Spleen (tissue), 11 donors: ENCODE data around the gene CCND2. TPM values are rescaled to one million over a fixed set of nuclear protein-coding genes. Genes with fewer than 3 reads are reported as not detected.
A peak's percentile ranks its signal among the peaks of the same experiment; 100 is the strongest.

Experiments
- DNase-seq: peaks from one replicate; pipeline ENCODE4 v3.0.0-alpha.2; 2020
- H3K27ac ChIP-seq, 8 donors: fragments of 200-600 bp; sonication (generic) in 7 of 8; 1 replicate in 4 of 8; 2 replicates in 4 of 8; pipeline versions ENCODE4 v1.5.0 to v1.8.0; 2016 to 2021; ENCODE audit warnings: inconsistent platforms in 4 of 8, mild to moderate bottlenecking in 4 of 8, moderate library complexity in 1 of 8
- H3K27me3 ChIP-seq, 7 donors: fragments of 200-600 bp; sonication (generic) in 6 of 7; replicated peaks in 1 of 7; 1 replicate in 4 of 7; 2 replicates in 3 of 7; pipeline versions ENCODE4 v1.5.0 to v1.8.0; 2016 to 2021; ENCODE audit warnings: inconsistent platforms in 3 of 7, mild to moderate bottlenecking in 1 of 7
- H3K36me3 ChIP-seq, 6 donors: fragments of 200-600 bp; sonication (generic) in 5 of 6; 1 replicate in 4 of 6; 2 replicates in 2 of 6; pipeline versions ENCODE4 v1.5.0 to v1.8.0; 2016 to 2021; ENCODE audit warnings: inconsistent platforms in 2 of 6
- H3K4me1 ChIP-seq, 6 donors: fragments of 200-600 bp; sonication (generic) in 5 of 6; 1 replicate in 3 of 6; 2 replicates in 3 of 6; pipeline versions ENCODE4 v1.5.0 to v1.8.0; 2016 to 2021; ENCODE audit warnings: inconsistent platforms in 3 of 6
- H3K4me3 ChIP-seq, 8 donors: fragments of 200-600 bp; sonication (generic) in 7 of 8; 1 replicate in 4 of 8; 2 replicates in 4 of 8; pipeline versions ENCODE4 v1.5.0 to v1.8.0; 2016 to 2021; ENCODE audit warnings: inconsistent platforms in 4 of 8, mild to moderate bottlenecking in 4 of 8, moderate library complexity in 2 of 8
- H3K9me3 ChIP-seq, 8 donors: fragments of 200-600 bp; sonication (generic) in 7 of 8; 1 replicate in 4 of 8; 2 replicates in 4 of 8; pipeline versions ENCODE4 v1.5.0 to v1.8.0; 2016 to 2021; ENCODE audit warnings: inconsistent platforms in 4 of 8
- CTCF ChIP-seq, 11 experiments: fragments of 200-600 bp in 7 of 11; fragments of 450-650 bp in 4 of 11; sonication (generic) in 4 of 11; IDR thresholded peaks in 8 of 11; conservative IDR thresholded peaks in 3 of 11; 1 replicate in 7 of 11; 2 replicates in 4 of 11; pipeline versions ENCODE4 v1.4.0 to v1.8.0; 2016 to 2021; ENCODE audit warnings: antibody characterized with exemption in 11 of 11, inconsistent platforms in 4 of 11, mild to moderate bottlenecking in 1 of 11
- POLR2A ChIP-seq, 3 donors: fragments of 450-650 bp; IDR thresholded peaks; one replicate each; pipeline ENCODE4 v1.5.1; 2017; ENCODE audit warnings: antibody characterized with exemption in 3 of 3, mild to moderate bottlenecking in 1 of 3
- POLR2AphosphoS5 ChIP-seq, 3 donors: sonication (generic); formaldehyde crosslinking; IDR thresholded peaks; one replicate each; pipeline ENCODE4 v1.5.1; 2017; ENCODE audit warnings: antibody characterized with exemption in 3 of 3
- WGBS, 5 donors: extraction: QIAGEN DNeasy Blood & Tissue Kit in 3 of 5; methylation state at CpG; one replicate each; pipeline versions ENCODE4 v1.1.5 to v1.1.7; 2013 to 2018; 5-methylcytosine and 5-hydroxymethylcytosine counted together
- intact Hi-C: fragments of 100-400 bp; cut with DNase I; formaldehyde crosslinking; loops from one replicate; pipeline ENCODE4 v1.15.0; 2023; ENCODE audit warnings: low total_unique reads
- polyA plus RNA-seq, 3 donors: library from polyadenylated mRNA; stranded (reverse); fragments of 200-250 nt; gene quantifications; one replicate each; pipeline ENCODE4 v1.2.1, GENCODE V29; 2013
- total RNA-seq, 7 donors: library from RNA; depleted of rRNA in 3 of 7; stranded (reverse); fragments of >200 nt in 3 of 7; fragmentation: NEBNext Ultra II Directional in 4 of 7; extraction: Animal tissue kit (Norgen Biotek cat#: 25700) in 4 of 7; gene quantifications; one replicate each; pipeline versions ENCODE4 v1.1.0 to v1.2.1, GENCODE V29; 2016 to 2021
- donor health status: healthy with polysubstance abuse.
- donor health status: DM: no; HTN: no; CAD: no; lungs with moderate emphysema.
- donor health status: DM: no; HTN: no; CAD: no.
- donor health status: Bipolar disorder and iron deficiency.
- donor health status: healthy.
- donor health status: DM: no; HTN: no; CAD: no.
- donor health status: DM: yes; HTN: yes; CAD: no.

The CCND2 gene
- total and polyA plus RNA-seq, 10 donors, result 9.4 to 110 (median 59.4) TPM

- intact Hi-C loops, result no loop called here
- H3K9me3 ChIP-seq, result no peaks in the 10 kb centered on the region
These were observed 47.5 kb downstream of the CCND2 start, which contains the start of gene TIGAR for GRCh38 chr12:4320853-4321701. Gene TIGAR (plus strand): TSS chr12:4321213. CDS start chr12:4321272, 59 bp downstream.

GRCh38 chr12:4322726-4323125, 49.2 kb downstream of the CCND2 start:
- no peaks in the 10 kb centered on the region for H3K9me3 ChIP-seq
- WGBS, 5 donors, result 57 to 70% (median 67%) methylated on average over 5 of the region's 5 CpGs
- peak overlapping the region in 2 of 8 donors; percentile 78 to 93 for H3K4me3 ChIP-seq
- no peak for TF ChIP-seq POLR2AphosphoS5 (IDR thresholded peaks at IDR 0.05)
- no peak for TF ChIP-seq POLR2A (IDR thresholded peaks at IDR 0.05)
- no peak for TF ChIP-seq CTCF (IDR thresholded peaks at IDR 0.05 in 8 of 11, conservative IDR thresholded peaks at IDR 0.05 in 3 of 11)
- peak overlapping the region in 3 of 8 donors; percentile 16 to 93 (median 27) for H3K27ac ChIP-seq
- no peak for DNase-seq
- H3K27me3 ChIP-seq, result no peaks in the 10 kb centered on the region
- H3K4me1 ChIP-seq, result peaks cover 16 to 52% (median 32%) of the 10 kb centered on the region in 6 donors
- peaks cover 0 to 20% (median 3%) of the 10 kb centered on the region in 6 donors for H3K36me3 ChIP-seq
- intact Hi-C loops, result no loop called here

More at GRCh38 chr12:4320853-4321701, 47.5 kb downstream of the CCND2 start, which contains the start of gene TIGAR:
- H3K36me3 ChIP-seq, result peaks cover 0 to 20% (median 3%) of the 10 kb centered on the region in 6 donors
- DNase-seq, result peak; percentile 99
- H3K4me1 ChIP-seq, result peaks cover 16 to 48% (median 32%) of the 10 kb centered on the region in 6 donors
- H3K4me3 ChIP-seq, result peak within 1 kb of the TSS; percentile 61 to 93 (median 83)
- peak; percentile 96 to 99 (median 98) for TF ChIP-seq POLR2AphosphoS5 (IDR thresholded peaks at IDR 0.05)
- TF ChIP-seq POLR2A (IDR thresholded peaks at IDR 0.05), result peak in 2 of 3 donors; percentile 58 to 59
- peak in 4 of 11 experiments; percentile 12 to 40 (median 21) for TF ChIP-seq CTCF (IDR thresholded peaks at IDR 0.05 in 8 of 11, conservative IDR thresholded peaks at IDR 0.05 in 3 of 11)
- H3K27ac ChIP-seq, result peak within 1 kb of the TSS; percentile 50 to 94 (median 92)
- H3K27me3 ChIP-seq, result no peaks in the 10 kb centered on the region
- 0% methylated on average over 23 to 76 of the region's 76 CpGs for WGBS, 5 donors

Other genes with a start within 250 kb of the CCND2 start
- 10 to 100 TPM in 6 of 7 donors, 1 to 10 TPM in 1; 7.1 to 16.7 (median 12.6) TPM for gene TIGAR, start 47.5 kb downstream of the CCND2 start, total RNA-seq
- gene TIGAR, start 47.5 kb downstream of the CCND2 start, polyA plus RNA-seq, result 1 to 10 TPM; 4.5 to 9.0 (median 5.1) TPM
- not detected for gene FGF23, start 106.0 kb downstream of the CCND2 start, total RNA-seq
- gene FGF23, start 106.0 kb downstream of the CCND2 start, polyA plus RNA-seq, result under 1 TPM in 1 of 3 donors, not detected in 2; 0.03 TPM
- not detected for gene FGF6, start 172.1 kb downstream of the CCND2 start, total RNA-seq
- not detected for gene FGF6, start 172.1 kb downstream of the CCND2 start, polyA plus RNA-seq